ENCODE data around the gene CACNA1C.

GRCh38 chr12:2457215-2457932 is 404.6 kb downstream of the CACNA1C start:
- TF ChIP-seq, protein P1, sequence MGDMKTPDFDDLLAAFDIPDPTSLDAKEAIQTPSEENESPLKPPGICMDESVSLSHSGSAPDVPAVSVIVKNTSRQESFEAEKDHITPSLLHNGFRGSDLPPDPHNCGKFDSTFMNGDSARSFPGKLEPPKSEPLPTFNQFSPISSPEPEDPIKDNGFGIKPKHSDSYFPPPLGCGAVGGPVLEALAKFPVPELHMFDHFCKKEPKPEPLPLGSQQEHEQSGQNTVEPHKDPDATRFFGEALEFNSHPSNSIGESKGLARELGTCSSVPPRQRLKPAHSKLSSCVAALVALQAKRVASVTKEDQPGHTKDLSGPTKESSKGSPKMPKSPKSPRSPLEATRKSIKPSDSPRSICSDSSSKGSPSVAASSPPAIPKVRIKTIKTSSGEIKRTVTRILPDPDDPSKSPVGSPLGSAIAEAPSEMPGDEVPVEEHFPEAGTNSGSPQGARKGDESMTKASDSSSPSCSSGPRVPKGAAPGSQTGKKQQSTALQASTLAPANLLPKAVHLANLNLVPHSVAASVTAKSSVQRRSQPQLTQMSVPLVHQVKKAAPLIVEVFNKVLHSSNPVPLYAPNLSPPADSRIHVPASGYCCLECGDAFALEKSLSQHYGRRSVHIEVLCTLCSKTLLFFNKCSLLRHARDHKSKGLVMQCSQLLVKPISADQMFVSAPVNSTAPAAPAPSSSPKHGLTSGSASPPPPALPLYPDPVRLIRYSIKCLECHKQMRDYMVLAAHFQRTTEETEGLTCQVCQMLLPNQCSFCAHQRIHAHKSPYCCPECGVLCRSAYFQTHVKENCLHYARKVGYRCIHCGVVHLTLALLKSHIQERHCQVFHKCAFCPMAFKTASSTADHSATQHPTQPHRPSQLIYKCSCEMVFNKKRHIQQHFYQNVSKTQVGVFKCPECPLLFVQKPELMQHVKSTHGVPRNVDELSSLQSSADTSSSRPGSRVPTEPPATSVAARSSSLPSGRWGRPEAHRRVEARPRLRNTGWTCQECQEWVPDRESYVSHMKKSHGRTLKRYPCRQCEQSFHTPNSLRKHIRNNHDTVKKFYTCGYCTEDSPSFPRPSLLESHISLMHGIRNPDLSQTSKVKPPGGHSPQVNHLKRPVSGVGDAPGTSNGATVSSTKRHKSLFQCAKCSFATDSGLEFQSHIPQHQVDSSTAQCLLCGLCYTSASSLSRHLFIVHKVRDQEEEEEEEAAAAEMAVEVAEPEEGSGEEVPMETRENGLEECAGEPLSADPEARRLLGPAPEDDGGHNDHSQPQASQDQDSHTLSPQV (IDR thresholded peaks at IDR 0.05): no peak
- TF ChIP-seq, protein P2, sequence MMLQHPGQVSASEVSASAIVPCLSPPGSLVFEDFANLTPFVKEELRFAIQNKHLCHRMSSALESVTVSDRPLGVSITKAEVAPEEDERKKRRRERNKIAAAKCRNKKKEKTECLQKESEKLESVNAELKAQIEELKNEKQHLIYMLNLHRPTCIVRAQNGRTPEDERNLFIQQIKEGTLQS (IDR thresholded peaks at IDR 0.05; ENCODE audit: borderline replicate concordance, extremely low read depth, low read depth, low read length): no peak
- no peak for TF ChIP-seq RFX5 (IDR thresholded peaks at IDR 0.05; ENCODE audit: low read depth, low read length)
- no peak for TF ChIP-seq NR2C2 (IDR thresholded peaks at IDR 0.05; ENCODE audit: borderline replicate concordance, control insufficient read depth, insufficient read length, low read depth)
- no peak for TF ChIP-seq JUND (IDR thresholded peaks at IDR 0.05; ENCODE audit: low read depth, low read length)
- no peak for TF ChIP-seq ASH2L (IDR thresholded peaks at IDR 0.05; ENCODE audit: borderline replicate concordance, low read depth)
- no peak for TF ChIP-seq EZH2 (IDR thresholded peaks at IDR 0.05; ENCODE audit: borderline replicate concordance, control insufficient read depth, low read depth, low read length)
- no peak for TF ChIP-seq CBX5 (IDR thresholded peaks at IDR 0.05; ENCODE audit: low read depth)
- TF ChIP-seq POLR2A (IDR thresholded peaks at IDR 0.05; ENCODE audit: low read depth, low read length): no peak
- TF ChIP-seq USF1 (IDR thresholded peaks at IDR 0.05; ENCODE audit: borderline replicate concordance, extremely low read length, insufficient read depth, low read depth, low read length): no peak
- no peak for TF ChIP-seq ZZZ3 (IDR thresholded peaks at IDR 0.05; ENCODE audit: control insufficient read depth, insufficient read length, low read depth)

Data from GM12878 (cell line).